ENCODE measurements around the gene COPB2. TPM values are rescaled to one million over a fixed set of nuclear protein-coding genes. Genes with fewer than 3 reads are reported as not detected.
"Not testable (repeated sequence)": the region's sequence is repeated elsewhere in the genome, so short reads cannot be mapped to it uniquely, and the experiment has no call there.

Gene COPB2
- total RNA-seq, 1 donor, result 314 TPM

GRCh38 chr3:139414608-139415224, 25.3 kb upstream of the COPB2 start:
- H3K4me3 ChIP-seq (ENCODE audit: low read depth, low read length), result no peak overlapping the region
- DNase-seq (ENCODE audit: low read depth), result no peak
- TF ChIP-seq, protein P1, sequence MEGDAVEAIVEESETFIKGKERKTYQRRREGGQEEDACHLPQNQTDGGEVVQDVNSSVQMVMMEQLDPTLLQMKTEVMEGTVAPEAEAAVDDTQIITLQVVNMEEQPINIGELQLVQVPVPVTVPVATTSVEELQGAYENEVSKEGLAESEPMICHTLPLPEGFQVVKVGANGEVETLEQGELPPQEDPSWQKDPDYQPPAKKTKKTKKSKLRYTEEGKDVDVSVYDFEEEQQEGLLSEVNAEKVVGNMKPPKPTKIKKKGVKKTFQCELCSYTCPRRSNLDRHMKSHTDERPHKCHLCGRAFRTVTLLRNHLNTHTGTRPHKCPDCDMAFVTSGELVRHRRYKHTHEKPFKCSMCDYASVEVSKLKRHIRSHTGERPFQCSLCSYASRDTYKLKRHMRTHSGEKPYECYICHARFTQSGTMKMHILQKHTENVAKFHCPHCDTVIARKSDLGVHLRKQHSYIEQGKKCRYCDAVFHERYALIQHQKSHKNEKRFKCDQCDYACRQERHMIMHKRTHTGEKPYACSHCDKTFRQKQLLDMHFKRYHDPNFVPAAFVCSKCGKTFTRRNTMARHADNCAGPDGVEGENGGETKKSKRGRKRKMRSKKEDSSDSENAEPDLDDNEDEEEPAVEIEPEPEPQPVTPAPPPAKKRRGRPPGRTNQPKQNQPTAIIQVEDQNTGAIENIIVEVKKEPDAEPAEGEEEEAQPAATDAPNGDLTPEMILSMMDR (IDR thresholded peaks at IDR 0.05; ENCODE audit: insufficient read depth, low read depth, low read length), result no peak

GRCh38 chr3:139412891-139413290, 23.4 kb upstream of the COPB2 start:
- H3K4me3 ChIP-seq (ENCODE audit: low read depth, low read length); DNase-seq (ENCODE audit: low read depth): not testable (repeated sequence)

GRCh38 chr3:139401155-139401554, 11.7 kb upstream of the COPB2 start:
- not testable (repeated sequence) for DNase-seq (ENCODE audit: low read depth); H3K4me3 ChIP-seq (ENCODE audit: low read depth, low read length)

GRCh38 chr3:139396707-139397106, 7.3 kb upstream of the COPB2 start:
- DNase-seq (ENCODE audit: low read depth), result no peak
- TF ChIP-seq, protein P1 (IDR thresholded peaks at IDR 0.05; ENCODE audit: insufficient read depth, low read depth, low read length), result no peak

DNA sequence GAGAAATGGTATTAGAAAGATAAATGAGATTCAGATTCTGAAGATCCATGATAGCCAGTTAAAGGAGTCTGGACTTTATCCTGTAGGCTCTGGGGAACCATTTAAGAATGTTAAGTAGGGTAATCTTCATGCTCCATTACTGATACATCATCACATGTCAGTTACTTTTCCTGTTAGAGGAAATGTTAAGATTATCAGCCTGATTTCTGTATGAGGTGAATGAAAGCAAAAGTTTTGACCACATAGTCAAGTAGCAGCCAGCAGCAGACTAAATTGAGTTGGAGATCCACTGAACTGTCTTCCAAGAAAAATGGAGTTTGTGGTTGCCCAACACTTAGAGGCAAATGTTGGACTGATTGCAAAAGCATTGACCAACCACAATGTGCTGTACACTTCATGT, 4.7 kb upstream of the COPB2 start:
- TF ChIP-seq, protein P1 (IDR thresholded peaks at IDR 0.05; ENCODE audit: insufficient read depth, low read depth, low read length), result no peak
- DNase-seq (ENCODE audit: low read depth), result no peak
- no peak overlapping the region for H3K4me3 ChIP-seq (ENCODE audit: low read depth, low read length)

More at GRCh38 chr3:139396707-139397106, 7.3 kb upstream of the COPB2 start:
- H3K4me3 ChIP-seq (ENCODE audit: low read depth, low read length), result no peak overlapping the region

- TF ChIP-seq, protein P1 (IDR thresholded peaks at IDR 0.05; ENCODE audit: insufficient read depth, low read depth, low read length), result no peak
- H3K4me3 ChIP-seq (ENCODE audit: low read depth, low read length), result peak overlapping the region; percentile 98
- peak; percentile 16 for DNase-seq (ENCODE audit: low read depth)
Measured at GRCh38 chr3:139388821-139389551, 461 bp downstream of the COPB2 start.

GRCh38 chr3:139388077-139388476, 1.4 kb downstream of the COPB2 start:
- peak overlapping the region; percentile 98 for H3K4me3 ChIP-seq (ENCODE audit: low read depth, low read length)
- no peak for DNase-seq (ENCODE audit: low read depth)
- TF ChIP-seq, protein P1 (IDR thresholded peaks at IDR 0.05; ENCODE audit: insufficient read depth, low read depth, low read length), result no peak

GRCh38 chr3:139382291-139382690, 7.2 kb downstream of the COPB2 start:
- not testable (repeated sequence) for H3K4me3 ChIP-seq (ENCODE audit: low read depth, low read length); DNase-seq (ENCODE audit: low read depth)

Measured in fibroblast of villous mesenchyme (primary cell).